GM23338 (cell line): Measurements from ENCODE around the gene PDE6H. TPM values are rescaled to one million over a fixed set of nuclear protein-coding genes. Genes with fewer than 3 reads are reported as not detected.

Source experiments
- ATAC-seq: fragments of 200-7000 bp; cut with Tn5 transposase; 3 replicates; pipeline ENCODE4 v1.9.1; 2020
- DNase-seq: peaks from one replicate; pipeline ENCODE4 v3.0.0-alpha.2; 2015; ENCODE audit warnings: low spot score
- H2AFZ ChIP-seq: fragments of 200-600 bp; sonication (generic); 2 replicates; pipeline ENCODE4 v1.8.0; 2016; ENCODE audit warnings: antibody characterized with exemption, mild to moderate bottlenecking, moderate library complexity
- H3F3A ChIP-seq: fragments of 200-600 bp; sonication (generic); replicated peaks from 2 replicates; pipeline ENCODE4 v1.8.0; 2017; ENCODE audit warnings: antibody characterized with exemption, mixed run types, low read depth
- H3K27ac ChIP-seq: fragments of 200-600 bp; sonication (generic); 2 replicates; pipeline ENCODE4 v1.6.1; 2016; ENCODE audit warnings: low read depth
- H3K27me3 ChIP-seq: fragments of 200-600 bp; sonication (generic); 2 replicates; pipeline ENCODE4 v1.8.0; 2016; ENCODE audit warnings: mild to moderate bottlenecking, mixed run types, moderate library complexity; ENCODE audit not compliant: insufficient read depth
- H3K36me3 ChIP-seq: fragments of 200-600 bp; sonication (generic); 2 replicates; pipeline ENCODE4 v1.8.0; 2016; ENCODE audit warnings: mild to moderate bottlenecking; ENCODE audit not compliant: insufficient read depth
- H3K4me1 ChIP-seq: fragments of 200-600 bp; sonication (generic); 2 replicates; pipeline ENCODE4 v1.8.0; 2016; ENCODE audit warnings: mild to moderate bottlenecking, moderate library complexity; ENCODE audit not compliant: insufficient read depth
- H3K4me2 ChIP-seq: fragments of 200-600 bp; sonication (generic); 2 replicates; pipeline ENCODE4 v1.7.1; 2017; ENCODE audit warnings: mixed run types
- H3K4me3 ChIP-seq: fragments of 200-600 bp; sonication (generic); 2 replicates; pipeline ENCODE4 v1.6.1; 2016; ENCODE audit warnings: mixed run types
- H3K79me2 ChIP-seq: fragments of 200-600 bp; sonication (generic); replicated peaks from 2 replicates; pipeline ENCODE4 v1.8.0; 2017; ENCODE audit warnings: mild to moderate bottlenecking; ENCODE audit not compliant: insufficient read depth
- H3K9me2 ChIP-seq: fragments of 200-600 bp; sonication (generic); 2 replicates; pipeline ENCODE4 v1.8.0; 2017; ENCODE audit not compliant: insufficient read depth
- H4K20me1 ChIP-seq: fragments of 200-600 bp; sonication (generic); replicated peaks from 2 replicates; pipeline ENCODE4 v1.8.0; 2017; ENCODE audit warnings: mild to moderate bottlenecking; ENCODE audit not compliant: insufficient read depth
- H3K27ac Mint-ChIP-seq: 2 replicates; pipeline ENCODE4 v1.8.0; 2020; ENCODE audit warnings: inconsistent platforms, mild to moderate bottlenecking, moderate library complexity, mixed read lengths
- H3K27me3 Mint-ChIP-seq: 3 replicates; pipeline ENCODE4 v1.8.0; 2022; ENCODE audit warnings: low read depth, mild to moderate bottlenecking, moderate library complexity, mixed read lengths, inconsistent platforms; ENCODE audit not compliant: insufficient read depth, poor library complexity
- H3K36me3 Mint-ChIP-seq: 3 replicates; pipeline ENCODE4 v1.8.0; 2021; ENCODE audit warnings: low read depth, mild to moderate bottlenecking, inconsistent platforms, moderate library complexity, mixed read lengths
- H3K4me1 Mint-ChIP-seq: 3 replicates; pipeline ENCODE4 v1.8.0; 2020; ENCODE audit warnings: mild to moderate bottlenecking, inconsistent platforms, mixed read lengths
- H3K4me3 Mint-ChIP-seq: 3 replicates; pipeline ENCODE4 v1.8.0; 2021; ENCODE audit warnings: moderate library complexity, mild to moderate bottlenecking, inconsistent platforms, mixed read lengths
- H3K9me3 Mint-ChIP-seq: 3 replicates; pipeline ENCODE4 v1.8.0; 2020; ENCODE audit warnings: moderate library complexity, mild to moderate bottlenecking, inconsistent platforms, mixed read lengths
- CREB1 ChIP-seq: fragments of 250-450 bp; sonication (Bioruptor Pico); IDR thresholded peaks from 2 replicates; pipeline ENCODE4 v1.5.0; 2020; ENCODE audit warnings: low read depth, mild to moderate bottlenecking, moderate library complexity
- EZH2 ChIP-seq: fragments of 200-600 bp; sonication (generic); IDR thresholded peaks from one replicate; pipeline ENCODE4 v1.8.0; 2017; ENCODE audit warnings: antibody characterized with exemption, mild to moderate bottlenecking, low read depth; ENCODE audit not compliant: unreplicated experiment
- EZH2phosphoT487 ChIP-seq: fragments of 200-600 bp; sonication (generic); IDR thresholded peaks from one replicate; pipeline ENCODE4 v1.8.1; 2018; ENCODE audit warnings: antibody characterized with exemption; ENCODE audit not compliant: unreplicated experiment
- NANOG ChIP-seq: IDR thresholded peaks from 2 replicates; pipeline ENCODE4 v1.6.1; 2016; ENCODE audit warnings: antibody characterized with exemption, borderline replicate concordance
- POLR2AphosphoS5 ChIP-seq: IDR thresholded peaks from 2 replicates; pipeline ENCODE4 v1.6.1; 2016; ENCODE audit warnings: antibody characterized with exemption, low read depth
- STAT1 ChIP-seq: IDR thresholded peaks from one replicate; pipeline ENCODE4 v1.6.1; 2016; ENCODE audit warnings: antibody characterized with exemption; ENCODE audit not compliant: unreplicated experiment
- ZNF114 ChIP-seq: fragments of 250-450 bp; sonication (Bioruptor Pico); IDR thresholded peaks from 2 replicates; pipeline ENCODE4 v1.5.0; 2020; ENCODE audit warnings: mild to moderate bottlenecking, moderate library complexity
- ZNF331 ChIP-seq: fragments of 250-450 bp; sonication (Bioruptor Pico); IDR thresholded peaks from 2 replicates; pipeline ENCODE4 v1.5.0; 2020; ENCODE audit warnings: low read depth, mild to moderate bottlenecking, moderate library complexity
- polyA plus RNA-seq: library from polyadenylated mRNA; unstranded; fragments of >200 nt; fragmentation: Nextera tagmentation; extraction: Ambion mirVana; gene quantifications from 2 replicates; pipeline ENCODE4 v1.2.1, GENCODE V29; 2016
- total RNA-seq: library from RNA; depleted of rRNA; stranded (reverse); fragments of >200 nt; shearing (Covaris generic); gene quantifications from 2 replicates; pipeline ENCODE4 v1.2.3, GENCODE V29; 2014
- TF ChIP-seq, protein P1 (sequence below): IDR thresholded peaks from one replicate; pipeline ENCODE4 v1.6.1; 2018; ENCODE audit warnings: antibody characterized with exemption; ENCODE audit not compliant: unreplicated experiment
- TF ChIP-seq, protein P2 (sequence below), 2 experiments: fragments of 200-600 bp in 1 of 2; sonication (generic) in 1 of 2; conservative IDR thresholded peaks; 2 replicates each; pipeline versions ENCODE4 v1.5.1 to v1.6.1; 2016 to 2017; ENCODE audit warnings: antibody characterized with exemption in 2 of 2, low read depth in 2 of 2, mild to moderate bottlenecking in 2 of 2, moderate library complexity in 1 of 2
- TF ChIP-seq, protein P3 (sequence below): fragments of 250-450 bp; sonication (Bioruptor Pico); IDR thresholded peaks from 2 replicates; pipeline ENCODE4 v1.5.0; 2020; ENCODE audit warnings: mild to moderate bottlenecking, moderate library complexity

PDE6H gene
- total and polyA plus RNA-seq, 2 experiments from 2014 or later: not detected

DNA sequence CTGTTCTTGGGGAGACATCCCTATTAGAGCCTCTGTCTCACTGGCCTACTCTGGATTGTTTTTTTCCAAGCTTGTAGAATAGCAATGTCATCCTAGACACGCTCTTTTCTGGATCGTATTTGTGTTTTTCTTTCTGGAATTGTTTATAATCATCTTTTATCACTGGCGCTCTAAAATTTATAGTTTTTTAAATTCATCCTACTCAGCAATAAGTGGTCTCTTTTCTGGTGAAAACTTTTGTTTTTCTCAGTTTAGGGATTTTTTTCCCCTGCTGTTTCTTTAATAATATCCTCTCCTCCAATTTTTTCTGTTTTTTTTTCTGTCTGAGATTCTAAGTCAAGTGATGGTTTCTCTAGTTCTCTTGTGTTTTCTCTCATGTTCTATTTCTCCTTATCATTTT, 25.2 kb downstream of the PDE6H start:
- TF ChIP-seq NANOG: no peak
- no peak for TF ChIP-seq CREB1 (CRISPR knock-in tag)
- TF ChIP-seq ZNF114 (CRISPR knock-in tag): no peak
- TF ChIP-seq, protein P1, sequence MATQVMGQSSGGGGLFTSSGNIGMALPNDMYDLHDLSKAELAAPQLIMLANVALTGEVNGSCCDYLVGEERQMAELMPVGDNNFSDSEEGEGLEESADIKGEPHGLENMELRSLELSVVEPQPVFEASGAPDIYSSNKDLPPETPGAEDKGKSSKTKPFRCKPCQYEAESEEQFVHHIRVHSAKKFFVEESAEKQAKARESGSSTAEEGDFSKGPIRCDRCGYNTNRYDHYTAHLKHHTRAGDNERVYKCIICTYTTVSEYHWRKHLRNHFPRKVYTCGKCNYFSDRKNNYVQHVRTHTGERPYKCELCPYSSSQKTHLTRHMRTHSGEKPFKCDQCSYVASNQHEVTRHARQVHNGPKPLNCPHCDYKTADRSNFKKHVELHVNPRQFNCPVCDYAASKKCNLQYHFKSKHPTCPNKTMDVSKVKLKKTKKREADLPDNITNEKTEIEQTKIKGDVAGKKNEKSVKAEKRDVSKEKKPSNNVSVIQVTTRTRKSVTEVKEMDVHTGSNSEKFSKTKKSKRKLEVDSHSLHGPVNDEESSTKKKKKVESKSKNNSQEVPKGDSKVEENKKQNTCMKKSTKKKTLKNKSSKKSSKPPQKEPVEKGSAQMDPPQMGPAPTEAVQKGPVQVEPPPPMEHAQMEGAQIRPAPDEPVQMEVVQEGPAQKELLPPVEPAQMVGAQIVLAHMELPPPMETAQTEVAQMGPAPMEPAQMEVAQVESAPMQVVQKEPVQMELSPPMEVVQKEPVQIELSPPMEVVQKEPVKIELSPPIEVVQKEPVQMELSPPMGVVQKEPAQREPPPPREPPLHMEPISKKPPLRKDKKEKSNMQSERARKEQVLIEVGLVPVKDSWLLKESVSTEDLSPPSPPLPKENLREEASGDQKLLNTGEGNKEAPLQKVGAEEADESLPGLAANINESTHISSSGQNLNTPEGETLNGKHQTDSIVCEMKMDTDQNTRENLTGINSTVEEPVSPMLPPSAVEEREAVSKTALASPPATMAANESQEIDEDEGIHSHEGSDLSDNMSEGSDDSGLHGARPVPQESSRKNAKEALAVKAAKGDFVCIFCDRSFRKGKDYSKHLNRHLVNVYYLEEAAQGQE: no peak
- TF ChIP-seq POLR2AphosphoS5: no peak
- no peak for TF ChIP-seq STAT1
- TF ChIP-seq EZH2: no peak
- TF ChIP-seq, protein P2, sequence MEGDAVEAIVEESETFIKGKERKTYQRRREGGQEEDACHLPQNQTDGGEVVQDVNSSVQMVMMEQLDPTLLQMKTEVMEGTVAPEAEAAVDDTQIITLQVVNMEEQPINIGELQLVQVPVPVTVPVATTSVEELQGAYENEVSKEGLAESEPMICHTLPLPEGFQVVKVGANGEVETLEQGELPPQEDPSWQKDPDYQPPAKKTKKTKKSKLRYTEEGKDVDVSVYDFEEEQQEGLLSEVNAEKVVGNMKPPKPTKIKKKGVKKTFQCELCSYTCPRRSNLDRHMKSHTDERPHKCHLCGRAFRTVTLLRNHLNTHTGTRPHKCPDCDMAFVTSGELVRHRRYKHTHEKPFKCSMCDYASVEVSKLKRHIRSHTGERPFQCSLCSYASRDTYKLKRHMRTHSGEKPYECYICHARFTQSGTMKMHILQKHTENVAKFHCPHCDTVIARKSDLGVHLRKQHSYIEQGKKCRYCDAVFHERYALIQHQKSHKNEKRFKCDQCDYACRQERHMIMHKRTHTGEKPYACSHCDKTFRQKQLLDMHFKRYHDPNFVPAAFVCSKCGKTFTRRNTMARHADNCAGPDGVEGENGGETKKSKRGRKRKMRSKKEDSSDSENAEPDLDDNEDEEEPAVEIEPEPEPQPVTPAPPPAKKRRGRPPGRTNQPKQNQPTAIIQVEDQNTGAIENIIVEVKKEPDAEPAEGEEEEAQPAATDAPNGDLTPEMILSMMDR (conservative IDR thresholded peaks at IDR 0.05; ENCODE audit: low read depth in 2 of 2): no peak
- TF ChIP-seq ZNF331 (CRISPR knock-in tag): no peak
- TF ChIP-seq EZH2phosphoT487: no peak
- TF ChIP-seq, protein P3, sequence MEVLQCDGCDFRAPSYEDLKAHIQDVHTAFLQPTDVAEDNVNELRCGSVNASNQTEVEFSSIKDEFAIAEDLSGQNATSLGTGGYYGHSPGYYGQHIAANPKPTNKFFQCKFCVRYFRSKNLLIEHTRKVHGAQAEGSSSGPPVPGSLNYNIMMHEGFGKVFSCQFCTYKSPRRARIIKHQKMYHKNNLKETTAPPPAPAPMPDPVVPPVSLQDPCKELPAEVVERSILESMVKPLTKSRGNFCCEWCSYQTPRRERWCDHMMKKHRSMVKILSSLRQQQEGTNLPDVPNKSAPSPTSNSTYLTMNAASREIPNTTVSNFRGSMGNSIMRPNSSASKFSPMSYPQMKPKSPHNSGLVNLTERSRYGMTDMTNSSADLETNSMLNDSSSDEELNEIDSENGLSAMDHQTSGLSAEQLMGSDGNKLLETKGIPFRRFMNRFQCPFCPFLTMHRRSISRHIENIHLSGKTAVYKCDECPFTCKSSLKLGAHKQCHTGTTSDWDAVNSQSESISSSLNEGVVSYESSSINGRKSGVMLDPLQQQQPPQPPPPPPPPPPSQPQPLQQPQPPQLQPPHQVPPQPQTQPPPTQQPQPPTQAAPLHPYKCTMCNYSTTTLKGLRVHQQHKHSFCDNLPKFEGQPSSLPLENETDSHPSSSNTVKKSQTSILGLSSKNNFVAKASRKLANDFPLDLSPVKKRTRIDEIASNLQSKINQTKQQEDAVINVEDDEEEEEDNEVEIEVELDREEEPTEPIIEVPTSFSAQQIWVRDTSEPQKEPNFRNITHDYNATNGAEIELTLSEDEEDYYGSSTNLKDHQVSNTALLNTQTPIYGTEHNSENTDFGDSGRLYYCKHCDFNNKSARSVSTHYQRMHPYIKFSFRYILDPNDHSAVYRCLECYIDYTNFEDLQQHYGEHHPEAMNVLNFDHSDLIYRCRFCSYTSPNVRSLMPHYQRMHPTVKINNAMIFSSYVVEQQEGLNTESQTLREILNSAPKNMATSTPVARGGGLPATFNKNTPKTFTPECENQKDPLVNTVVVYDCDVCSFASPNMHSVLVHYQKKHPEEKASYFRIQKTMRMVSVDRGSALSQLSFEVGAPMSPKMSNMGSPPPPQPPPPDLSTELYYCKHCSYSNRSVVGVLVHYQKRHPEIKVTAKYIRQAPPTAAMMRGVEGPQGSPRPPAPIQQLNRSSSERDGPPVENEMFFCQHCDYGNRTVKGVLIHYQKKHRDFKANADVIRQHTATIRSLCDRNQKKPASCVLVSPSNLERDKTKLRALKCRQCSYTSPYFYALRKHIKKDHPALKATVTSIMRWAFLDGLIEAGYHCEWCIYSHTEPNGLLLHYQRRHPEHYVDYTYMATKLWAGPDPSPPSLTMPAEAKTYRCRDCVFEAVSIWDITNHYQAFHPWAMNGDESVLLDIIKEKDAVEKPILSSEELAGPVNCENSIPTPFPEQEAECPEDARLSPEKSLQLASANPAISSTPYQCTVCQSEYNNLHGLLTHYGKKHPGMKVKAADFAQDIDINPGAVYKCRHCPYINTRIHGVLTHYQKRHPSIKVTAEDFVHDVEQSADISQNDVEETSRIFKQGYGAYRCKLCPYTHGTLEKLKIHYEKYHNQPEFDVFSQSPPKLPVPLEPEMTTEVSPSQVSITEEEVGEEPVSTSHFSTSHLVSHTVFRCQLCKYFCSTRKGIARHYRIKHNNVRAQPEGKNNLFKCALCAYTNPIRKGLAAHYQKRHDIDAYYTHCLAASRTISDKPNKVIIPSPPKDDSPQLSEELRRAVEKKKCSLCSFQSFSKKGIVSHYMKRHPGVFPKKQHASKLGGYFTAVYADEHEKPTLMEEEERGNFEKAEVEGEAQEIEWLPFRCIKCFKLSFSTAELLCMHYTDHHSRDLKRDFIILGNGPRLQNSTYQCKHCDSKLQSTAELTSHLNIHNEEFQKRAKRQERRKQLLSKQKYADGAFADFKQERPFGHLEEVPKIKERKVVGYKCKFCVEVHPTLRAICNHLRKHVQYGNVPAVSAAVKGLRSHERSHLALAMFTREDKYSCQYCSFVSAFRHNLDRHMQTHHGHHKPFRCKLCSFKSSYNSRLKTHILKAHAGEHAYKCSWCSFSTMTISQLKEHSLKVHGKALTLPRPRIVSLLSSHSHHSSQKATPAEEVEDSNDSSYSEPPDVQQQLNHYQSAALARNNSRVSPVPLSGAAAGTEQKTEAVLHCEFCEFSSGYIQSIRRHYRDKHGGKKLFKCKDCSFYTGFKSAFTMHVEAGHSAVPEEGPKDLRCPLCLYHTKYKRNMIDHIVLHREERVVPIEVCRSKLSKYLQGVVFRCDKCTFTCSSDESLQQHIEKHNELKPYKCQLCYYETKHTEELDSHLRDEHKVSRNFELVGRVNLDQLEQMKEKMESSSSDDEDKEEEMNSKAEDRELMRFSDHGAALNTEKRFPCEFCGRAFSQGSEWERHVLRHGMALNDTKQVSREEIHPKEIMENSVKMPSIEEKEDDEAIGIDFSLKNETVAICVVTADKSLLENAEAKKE: no peak
- H3K4me1 Mint-ChIP-seq: peaks cover 11% of the 10 kb centered on the region; the same call in 2 of the 3 replicates
- no peaks in the 10 kb centered on the region for H3K9me3 Mint-ChIP-seq
- H3F3A ChIP-seq: no peaks in the 10 kb centered on the region
- H3K9me2 ChIP-seq: no peaks in the 10 kb centered on the region
- H3K36me3 Mint-ChIP-seq: no peaks in the 10 kb centered on the region
- no peaks in the 10 kb centered on the region for H3K79me2 ChIP-seq
- DNase-seq (no peak), ATAC-seq (no peak)
- H3K27ac Mint-ChIP-seq: no peak overlapping the region
- no peaks in the 10 kb centered on the region for H3K36me3 ChIP-seq
- H3K27ac ChIP-seq: no peak overlapping the region
- no peak overlapping the region for H3K4me3 ChIP-seq
- H4K20me1 ChIP-seq: no peaks in the 10 kb centered on the region
- H3K27me3 Mint-ChIP-seq: no peaks in the 10 kb centered on the region
- H3K4me2 ChIP-seq: no peak overlapping the region
- H3K27me3 ChIP-seq: no peaks in the 10 kb centered on the region
- no peak overlapping the region for H2AFZ ChIP-seq
- H3K4me3 Mint-ChIP-seq: no peak overlapping the region
- peaks cover 5% of the 10 kb centered on the region; the same call in 1 of the 2 replicates for H3K4me1 ChIP-seq
